ENCODE measurements around the gene PLA2G4B. TPM values are rescaled to one million over a fixed set of nuclear protein-coding genes. Genes with fewer than 3 reads are reported as not detected.

PLA2G4B gene
- total and polyA plus RNA-seq, 10 of the 15 experiments (the other 5 are each of a cell fraction or from before 2014, with no cell fraction given) = 0.22 to 6.6 (median 2.9) TPM

- no peak for FAIRE-seq
- no peaks in the 10 kb centered on the region for H3K9me3 ChIP-seq (replicated peaks; ENCODE audit: control insufficient read depth, insufficient read depth, low read length)
- no peak overlapping the region for H2AFZ ChIP-seq (ENCODE audit: control insufficient read depth, low read depth, low read length)
- 50% methylated on average over 2 of the region's 2 CpGs for WGBS (ENCODE audit: insufficient coverage, insufficient replicate concordance, low lambda C conversion rate, missing lambda C conversion rate)
- H4K20me1 ChIP-seq (ENCODE audit: control insufficient read depth, insufficient read depth) = no peaks in the 10 kb centered on the region
- no peaks in the 10 kb centered on the region for H3K4me1 ChIP-seq (ENCODE audit: control insufficient read depth, insufficient read depth, low read length)
- in situ Hi-C loops (cut with MboI) = no loop called here
- no peak overlapping the region for H3K27ac ChIP-seq (ENCODE audit: control insufficient read depth, insufficient read depth)
- H3K4me3 ChIP-seq = no peak overlapping the region
- ChIA-PET POLR2A (no interaction called here), RAD21 (ENCODE audit: unreplicated experiment) (interaction anchor here (3.1 to 12.6 kb wide), 3 partner anchors 35 to 343 kb away, joined by 15 to 305 read pairs (median 20); partner anchors contain the start of gene MAPKBP1), CTCF (interaction anchor here (0.6 to 6.3 kb wide), 3 partner anchors 10 to 343 kb away, joined by 3 to 365 read pairs (median 18); partner anchors contain the start of gene MAPKBP1), SMC1A (ENCODE audit: uncharacterized antibody, unreplicated experiment) (interaction anchor here (0.7 to 8.3 kb wide), 3 partner anchors 34 to 343 kb away, joined by 3 to 268 read pairs (median 4); partner anchors contain the start of gene MAPKBP1)
- no peak for DNase-seq (ENCODE audit: low read depth, low spot score)
- intact Hi-C loops (cut with micrococcal nuclease; ENCODE audit: unreplicated experiment) = no loop called here
- peaks cover 0 to 12% of the 10 kb centered on the region in 2 experiments; a peak in 3 of 4 replicates for H3K36me3 ChIP-seq (ENCODE audit: control insufficient read depth in 2 of 2, insufficient read depth in 2 of 2, low read length in 1 of 2)
- H3K79me2 ChIP-seq (ENCODE audit: control insufficient read depth, insufficient read depth, low read length) = no peaks in the 10 kb centered on the region
- BruUV-seq (replicated peaks) = no TSS peak
- H3K9ac ChIP-seq (ENCODE audit: control insufficient read depth, insufficient read depth, low read length) = no peak overlapping the region
- TF ChIP-seq PKNOX1 (IDR thresholded peaks at IDR 0.05) = no peak
- no peak for TF ChIP-seq MTA2 (IDR thresholded peaks at IDR 0.05; ENCODE audit: low read depth)
- no peak for TF ChIP-seq CHD1 (IDR thresholded peaks at IDR 0.05; ENCODE audit: low read depth, low read length)
- TF ChIP-seq RFX5 (IDR thresholded peaks at IDR 0.05; ENCODE audit: low read depth, low read length) = no peak
- TF ChIP-seq NRF1 (conservative IDR thresholded peaks at IDR 0.05; ENCODE audit: low read depth, low read length) = no peak
- no peak for TF ChIP-seq SUZ12 (IDR thresholded peaks at IDR 0.05; ENCODE audit: unreplicated experiment)
- TF ChIP-seq NR2C2 (IDR thresholded peaks at IDR 0.05; ENCODE audit: borderline replicate concordance, control insufficient read depth, insufficient read length, low read depth) = no peak
- TF ChIP-seq SIX5 (IDR thresholded peaks at IDR 0.05; ENCODE audit: low read depth, low read length, severe bottlenecking) = no peak
- TF ChIP-seq E2F4 (IDR thresholded peaks at IDR 0.05; ENCODE audit: low read depth, low read length) = no peak
- TF ChIP-seq IRF3 (IDR thresholded peaks at IDR 0.05) = no peak
- TF ChIP-seq ATF3 (IDR thresholded peaks at IDR 0.05; ENCODE audit: borderline replicate concordance, extremely low read depth, low read depth, low read length) = no peak
- no peak for TF ChIP-seq IRF5 (IDR thresholded peaks at IDR 0.05; ENCODE audit: borderline replicate concordance)
- no peak for TF ChIP-seq ZNF217 (IDR thresholded peaks at IDR 0.05)
- no peak for TF ChIP-seq IKZF2 (IDR thresholded peaks at IDR 0.05)
- no peak for TF ChIP-seq CREB1 (IDR thresholded peaks at IDR 0.05; ENCODE audit: low read depth)
- no peak for TF ChIP-seq RBBP5 (conservative IDR thresholded peaks at IDR 0.05)
- TF ChIP-seq NR2F1 (conservative IDR thresholded peaks at IDR 0.05) = no peak
- no peak for TF ChIP-seq MYB (IDR thresholded peaks at IDR 0.05; ENCODE audit: borderline replicate concordance, low read depth, low read length)
- no peak for TF ChIP-seq CREM (IDR thresholded peaks at IDR 0.05; ENCODE audit: low read depth)
- no peak for TF ChIP-seq MXI1 (IDR thresholded peaks at IDR 0.05; ENCODE audit: low read depth, low read length)
- H3K4me2 ChIP-seq (ENCODE audit: control insufficient read depth, insufficient read depth) = no peak overlapping the region
- no peaks in the 10 kb centered on the region for H3K27me3 ChIP-seq (replicated peaks in 1 of 2; ENCODE audit: control insufficient read depth in 2 of 2, insufficient read depth in 2 of 2, low read length in 1 of 2)
- ATAC-seq = no peak
Measured at GRCh38 chr15:41809121-41809520, 29.5 kb upstream of the PLA2G4B start.

All from GM12878 (cell line).